Mesenchymal stem cell (in vitro differentiated cells and primary cell): ENCODE data around the gene LMX1B.
A peak's percentile ranks its signal among the peaks of the same experiment; 100 is the strongest.

Experiments
- DNase-seq: peaks from one replicate; pipeline ENCODE4 v3.0.0-alpha.2; 2013
- H2AFZ ChIP-seq: one replicate; pipeline ENCODE4 v1.6.1; 2013; ENCODE audit warnings: low read depth, mild to moderate bottlenecking, control low read depth, inconsistent platforms, low read length, moderate library complexity
- H2AK5ac ChIP-seq: 2 replicates; pipeline ENCODE4 v1.6.1; 2013; ENCODE audit warnings: low read length, moderate library complexity, mild to moderate bottlenecking, inconsistent platforms; ENCODE audit not compliant: severe bottlenecking
- H2BK120ac ChIP-seq: one replicate; pipeline ENCODE4 v1.6.1; 2013; ENCODE audit warnings: low read depth, mild to moderate bottlenecking, inconsistent platforms, low read length, moderate library complexity
- H2BK12ac ChIP-seq, 2 experiments: one replicate each; pipeline ENCODE4 v1.6.1; 2013; ENCODE audit warnings: inconsistent platforms in 2 of 2, low read length in 2 of 2, mild to moderate bottlenecking in 2 of 2, moderate library complexity in 2 of 2, control low read depth in 1 of 2
- H2BK15ac ChIP-seq: one replicate; pipeline ENCODE4 v1.6.1; 2013; ENCODE audit warnings: mild to moderate bottlenecking, low read depth, inconsistent platforms; ENCODE audit not compliant: poor library complexity, severe bottlenecking
- H2BK5ac ChIP-seq: 2 replicates; pipeline ENCODE4 v1.6.1; 2013; ENCODE audit warnings: low read depth, mild to moderate bottlenecking, low read length, control low read depth, inconsistent platforms; ENCODE audit not compliant: poor library complexity, severe bottlenecking
- H3K14ac ChIP-seq, 2 experiments: one replicate each; pipeline ENCODE4 v1.6.1; 2013; ENCODE audit warnings: inconsistent platforms in 2 of 2, low read length in 2 of 2, control low read depth in 1 of 2, mild to moderate bottlenecking in 1 of 2, moderate library complexity in 1 of 2
- H3K18ac ChIP-seq, 2 experiments: one replicate each; pipeline ENCODE4 v1.6.1; 2013; ENCODE audit warnings: inconsistent platforms in 2 of 2, low read length in 2 of 2, control low read depth in 1 of 2, low read depth in 1 of 2, mild to moderate bottlenecking in 1 of 2
- H3K23ac ChIP-seq, 2 experiments: one replicate each; pipeline ENCODE4 v1.6.1; 2013; ENCODE audit warnings: inconsistent platforms in 2 of 2, low read length in 2 of 2, mild to moderate bottlenecking in 2 of 2, moderate library complexity in 2 of 2, control low read depth in 1 of 2
- H3K27ac ChIP-seq: 2 replicates; pipeline ENCODE4 v1.5.1; 2013; ENCODE audit warnings: mild to moderate bottlenecking, moderate library complexity, low read length, control low read depth, inconsistent platforms; ENCODE audit not compliant: poor library complexity, severe bottlenecking
- H3K27me3 ChIP-seq, 2 experiments: 2 replicates each; pipeline versions ENCODE4 v1.6.1 to v1.7.0; 2013; ENCODE audit warnings: low read length in 2 of 2, mild to moderate bottlenecking in 2 of 2, moderate library complexity in 2 of 2, control low read depth in 1 of 2, inconsistent platforms in 1 of 2; ENCODE audit not compliant: control insufficient read depth in 1 of 2, insufficient read depth in 1 of 2
- H3K36me3 ChIP-seq, 2 experiments: 2 replicates each; pipeline versions ENCODE4 v1.6.1 to v1.7.0; 2013; ENCODE audit warnings: low read length in 2 of 2, control low read depth in 1 of 2, inconsistent platforms in 1 of 2, low read depth in 1 of 2, mild to moderate bottlenecking in 1 of 2; ENCODE audit not compliant: insufficient read depth in 2 of 2, control insufficient read depth in 1 of 2
- H3K4ac ChIP-seq, 2 experiments: one replicate each; pipeline ENCODE4 v1.6.1; 2013; ENCODE audit warnings: inconsistent platforms in 2 of 2, low read length in 2 of 2, mild to moderate bottlenecking in 2 of 2, moderate library complexity in 2 of 2, control low read depth in 1 of 2, low read depth in 1 of 2
- H3K4me1 ChIP-seq: 2 replicates; pipeline ENCODE4 v1.6.1; 2013; ENCODE audit warnings: low read depth, low read length, control low read depth; ENCODE audit not compliant: control insufficient read depth, insufficient read depth
- H3K4me2 ChIP-seq: 2 replicates; pipeline ENCODE4 v1.6.1; 2013; ENCODE audit warnings: low read length, mild to moderate bottlenecking, inconsistent platforms; ENCODE audit not compliant: poor library complexity, severe bottlenecking
- H3K4me3 ChIP-seq, 2 experiments: 2 replicates each; pipeline versions ENCODE4 v1.5.1 to v1.7.0; 2013; ENCODE audit warnings: low read length in 2 of 2, mild to moderate bottlenecking in 2 of 2, control low read depth in 1 of 2, low read depth in 1 of 2; ENCODE audit not compliant: insufficient read depth in 1 of 2
- H3K79me1 ChIP-seq: replicated peaks from 2 replicates; pipeline ENCODE4 v1.6.1; 2013; ENCODE audit warnings: mild to moderate bottlenecking, control low read depth, low read length, inconsistent platforms; ENCODE audit not compliant: poor library complexity, severe bottlenecking
- H3K9ac ChIP-seq: 2 replicates; pipeline ENCODE4 v1.7.0; 2013; ENCODE audit warnings: mild to moderate bottlenecking, low read length, moderate library complexity
- H3K9me3 ChIP-seq: 2 replicates; pipeline ENCODE4 v1.7.0; 2013; ENCODE audit warnings: mild to moderate bottlenecking, low read length; ENCODE audit not compliant: control insufficient read depth
- H4K8ac ChIP-seq: one replicate; pipeline ENCODE4 v1.6.1; 2013; ENCODE audit warnings: inconsistent platforms, mild to moderate bottlenecking, low read length, moderate library complexity
- H4K91ac ChIP-seq: one replicate; pipeline ENCODE4 v1.6.1; 2013; ENCODE audit warnings: mild to moderate bottlenecking, low read length, inconsistent platforms
- WGBS: methylation state at CpG from one replicate; pipeline ENCODE4 v1.1.7; 2013; ENCODE audit warnings: mixed read lengths; 5-methylcytosine and 5-hydroxymethylcytosine counted together

The LMX1B gene

DNA sequence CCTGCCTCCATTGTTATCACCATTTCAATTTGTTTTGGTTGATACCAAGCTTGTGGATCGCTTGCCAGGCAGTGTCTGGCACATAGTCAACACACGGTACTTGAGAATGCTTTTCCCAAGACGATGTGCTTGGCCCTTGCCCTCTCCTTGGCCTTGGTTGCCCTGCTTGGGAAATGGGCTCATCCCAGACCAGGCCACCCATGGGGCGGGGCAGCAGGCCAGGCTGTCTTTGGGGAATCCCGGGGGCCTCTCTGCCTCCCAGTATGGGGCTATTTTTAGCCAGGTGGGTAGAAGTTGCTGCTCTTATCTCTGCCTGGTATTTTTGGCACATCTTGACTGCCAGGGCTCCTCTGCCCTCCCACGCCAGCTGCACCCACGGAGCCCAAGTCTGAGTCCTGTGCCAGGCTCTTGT, 49.9 kb downstream of the LMX1B start:
- Histone ChIP-seq H2AK5ac (no peak overlapping the region), H3K4me2 (no peak overlapping the region), H2AFZ (no peak overlapping the region), H2BK15ac (no peak overlapping the region), H3K9me3 (no peaks in the 10 kb centered on the region), H3K4ac (no peak overlapping the region), H3K14ac (no peak overlapping the region), H3K79me1 (no peaks in the 10 kb centered on the region), H2BK5ac (no peak overlapping the region), H4K91ac (no peak overlapping the region), H3K23ac (no peak overlapping the region), H3K9ac (no peak overlapping the region), H3K27ac (no peak overlapping the region), H4K8ac (no peak overlapping the region), H3K18ac (no peak overlapping the region), H2BK12ac (no peak overlapping the region), H3K36me3 (no peaks in the 10 kb centered on the region), H3K4me1 (peaks cover 25% of the 10 kb centered on the region), H2BK120ac (no peak overlapping the region), H3K27me3 (peaks cover 58 to 81% of the 10 kb centered on the region in 2 experiments), H3K4me3 (no peak overlapping the region)
- no peak for DNase-seq
- WGBS = 77% methylated on average over 7 of the region's 7 CpGs

DNA sequence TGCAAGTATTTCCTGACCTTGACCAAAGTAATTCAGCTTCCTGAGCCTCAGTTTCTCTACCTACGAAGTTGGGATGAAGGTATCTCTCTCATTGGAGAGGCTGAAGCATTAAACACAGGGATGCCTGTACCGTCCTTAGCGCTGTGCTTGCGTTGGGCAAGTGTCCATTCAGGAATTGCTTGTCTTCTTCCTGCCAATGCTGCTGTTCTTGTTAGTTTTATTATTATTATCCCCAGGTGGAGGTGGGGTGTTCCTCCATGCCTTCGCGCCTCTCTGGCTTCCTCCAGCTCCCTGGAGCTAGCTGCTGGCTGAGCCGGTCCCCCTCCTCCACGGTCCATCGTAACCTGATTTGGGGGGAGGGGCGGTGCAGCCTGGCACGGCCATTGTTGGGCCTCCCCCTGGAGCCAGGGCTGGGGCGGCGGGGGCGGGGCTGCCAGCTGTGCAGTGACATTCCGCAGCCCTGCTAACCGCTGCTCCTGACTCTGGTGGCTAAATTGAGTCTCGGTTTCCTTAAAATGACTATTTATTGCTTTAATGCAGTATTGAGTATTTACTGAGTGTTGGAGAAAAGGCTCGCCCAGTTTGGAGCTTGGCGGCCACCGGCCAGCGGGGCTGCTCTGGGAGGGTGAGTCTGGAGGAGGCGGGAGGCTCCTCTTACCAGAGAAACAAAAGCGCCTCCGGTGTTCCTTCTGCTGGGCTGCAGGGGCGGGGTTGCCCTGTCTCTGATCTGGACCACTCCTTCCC, 51.3 kb downstream of the LMX1B start:
- 10% methylated on average over 23 of the region's 25 CpGs for WGBS
- H3K18ac ChIP-seq = no peak overlapping the region
- no peaks in the 10 kb centered on the region for H3K79me1 ChIP-seq
- H2AFZ ChIP-seq = no peak overlapping the region
- peaks cover 62 to 89% of the 10 kb centered on the region in 2 experiments for H3K27me3 ChIP-seq
- peak overlapping the region; percentile 35 for H3K4me2 ChIP-seq
- H3K14ac ChIP-seq = peak overlapping the region in 1 of 2 experiments; percentile 39
- H3K4me3 ChIP-seq = no peak overlapping the region
- no peak overlapping the region for H2BK120ac ChIP-seq
- H3K23ac ChIP-seq = no peak overlapping the region
- no peak overlapping the region for H3K4ac ChIP-seq
- no peaks in the 10 kb centered on the region for H3K36me3 ChIP-seq
- no peak overlapping the region for H3K9ac ChIP-seq
- no peak overlapping the region for H4K91ac ChIP-seq
- no peak overlapping the region for H4K8ac ChIP-seq
- H2BK12ac ChIP-seq = no peak overlapping the region
- H2BK5ac ChIP-seq = no peak overlapping the region
- no peak overlapping the region for H3K27ac ChIP-seq
- H2AK5ac ChIP-seq = no peak overlapping the region
- DNase-seq = no peak
- H3K9me3 ChIP-seq = no peaks in the 10 kb centered on the region
- no peak overlapping the region for H2BK15ac ChIP-seq
- peaks cover 25% of the 10 kb centered on the region for H3K4me1 ChIP-seq

DNA sequence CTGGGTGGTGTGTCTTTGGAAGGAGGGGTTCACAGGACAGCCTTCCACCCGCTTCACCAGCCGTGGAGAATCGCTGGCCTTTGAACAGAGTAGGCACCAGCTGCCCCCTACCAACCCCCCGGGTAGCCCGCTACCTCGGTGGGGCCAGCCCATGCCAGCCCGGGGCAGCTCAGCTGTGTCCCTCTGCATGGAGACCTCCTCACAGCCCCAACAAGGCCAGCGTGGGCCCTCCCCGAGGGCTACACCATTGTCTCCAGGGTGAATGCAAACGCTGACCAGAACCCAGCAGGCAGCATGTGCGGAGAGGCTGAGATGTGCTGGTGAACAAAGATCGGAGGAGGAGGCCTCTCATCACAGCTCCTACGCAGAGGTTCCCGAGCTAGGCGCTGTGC, 51.9 kb downstream of the LMX1B start:
- H2BK5ac ChIP-seq = no peak overlapping the region
- no peaks in the 10 kb centered on the region for H3K36me3 ChIP-seq
- no peak overlapping the region for H2BK12ac ChIP-seq
- H3K4ac ChIP-seq = no peak overlapping the region
- DNase-seq = no peak
- H3K18ac ChIP-seq = no peak overlapping the region
- WGBS = 44% methylated on average over 15 of the region's 15 CpGs
- H3K4me2 ChIP-seq = peak overlapping the region; percentile 35
- H3K27ac ChIP-seq = no peak overlapping the region
- H3K27me3 ChIP-seq = peaks cover 64 to 89% of the 10 kb centered on the region in 2 experiments
- no peak overlapping the region for H2AK5ac ChIP-seq
- H4K91ac ChIP-seq = no peak overlapping the region
- no peak overlapping the region for H4K8ac ChIP-seq
- no peak overlapping the region for H3K14ac ChIP-seq
- no peaks in the 10 kb centered on the region for H3K79me1 ChIP-seq
- no peak overlapping the region for H3K9ac ChIP-seq
- no peak overlapping the region for H3K23ac ChIP-seq
- no peak overlapping the region for H2AFZ ChIP-seq
- no peaks in the 10 kb centered on the region for H3K9me3 ChIP-seq
- no peak overlapping the region for H3K4me3 ChIP-seq
- peaks cover 25% of the 10 kb centered on the region for H3K4me1 ChIP-seq
- H2BK120ac ChIP-seq = no peak overlapping the region
- H2BK15ac ChIP-seq = no peak overlapping the region

DNA sequence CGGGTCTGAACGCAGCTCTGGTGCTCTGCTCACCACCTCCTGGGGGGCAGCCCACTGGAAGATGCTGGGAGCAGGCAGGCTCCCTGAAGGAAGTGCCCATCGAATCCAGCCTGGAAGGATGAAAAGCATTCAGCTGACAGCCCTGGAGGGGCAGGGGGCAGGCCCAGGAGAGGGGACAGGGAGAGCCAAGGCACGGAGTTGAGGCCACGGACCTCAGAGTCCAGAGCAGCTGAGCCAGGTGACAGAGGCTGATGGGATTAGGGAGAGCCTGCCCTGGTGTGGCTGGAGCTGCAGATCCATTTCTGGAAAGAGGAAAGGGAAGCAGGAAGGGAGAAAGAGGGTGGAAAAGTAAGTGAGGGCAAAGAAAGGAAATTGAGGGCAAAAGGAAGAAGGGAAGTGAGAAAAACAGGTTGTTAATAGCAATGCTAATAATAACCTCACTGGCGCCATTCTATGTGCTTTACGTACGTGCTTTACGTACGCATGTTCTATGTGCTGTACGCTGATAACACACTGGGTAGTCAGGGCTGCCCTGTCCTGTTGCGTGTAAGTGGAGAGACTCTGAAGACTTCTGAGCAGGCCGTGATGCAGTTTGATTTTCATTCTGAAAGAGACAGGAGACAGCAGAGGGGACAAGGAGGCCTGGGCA, 52.6 kb downstream of the LMX1B start:
- Histone ChIP-seq H2BK5ac (no peak overlapping the region), H2BK15ac (no peak overlapping the region), H3K27ac (no peak overlapping the region), H3K4me3 (no peak overlapping the region), H2BK120ac (no peak overlapping the region), H3K9ac (no peak overlapping the region), H2BK12ac (no peak overlapping the region), H4K91ac (no peak overlapping the region), H4K8ac (no peak overlapping the region), H3K27me3 (peaks cover 68 to 89% of the 10 kb centered on the region in 2 experiments), H3K4ac (no peak overlapping the region), H3K4me2 (no peak overlapping the region), H3K18ac (no peak overlapping the region), H3K36me3 (no peaks in the 10 kb centered on the region), H3K4me1 (peaks cover 25% of the 10 kb centered on the region), H3K23ac (no peak overlapping the region), H3K9me3 (no peaks in the 10 kb centered on the region), H3K79me1 (no peaks in the 10 kb centered on the region), H2AK5ac (no peak overlapping the region), H3K14ac (no peak overlapping the region), H2AFZ (no peak overlapping the region)
- no peak for DNase-seq
- WGBS = 75% methylated on average over 13 of the region's 13 CpGs
